ENCODE measurements around the gene DAPK1.

The DAPK1 gene

GRCh38 chr9:87685871-87686519 lies 188.3 kb downstream of the DAPK1 start:
- no peak overlapping the region for H3K27ac ChIP-seq (ENCODE audit: low read length)

GRCh38 chr9:87686520-87687090 lies 188.9 kb downstream of the DAPK1 start:
- Histone ChIP-seq H3K36me3 (ENCODE audit: control insufficient read depth in 1 of 2, insufficient read depth in 2 of 2, low read length in 2 of 2) (peaks cover 11% of the 10 kb centered on the region in 2 donors), H3K9me3 (ENCODE audit: control insufficient read depth in 1 of 2, low read length in 2 of 2) (no peaks in the 10 kb centered on the region), H3K27ac (ENCODE audit: low read length) (no peak overlapping the region), H3K27me3 (ENCODE audit: low read depth, low read length) (no peaks in the 10 kb centered on the region), H3K4me1 (ENCODE audit: control insufficient read depth in 1 of 2, insufficient read depth in 2 of 2, low read length in 2 of 2) (peaks cover 0 to 13% of the 10 kb centered on the region in 2 donors), H3K4me3 (ENCODE audit: low read depth in 1 of 2, low read length in 2 of 2) (no peak overlapping the region)

More at GRCh38 chr9:87685871-87686519, 188.3 kb downstream of the DAPK1 start:
- Histone ChIP-seq H3K27me3 (ENCODE audit: low read depth, low read length) (no peaks in the 10 kb centered on the region), H3K9me3 (ENCODE audit: control insufficient read depth in 1 of 2, low read length in 2 of 2) (no peaks in the 10 kb centered on the region), H3K36me3 (ENCODE audit: control insufficient read depth in 1 of 2, insufficient read depth in 2 of 2, low read length in 2 of 2) (peaks cover 15 to 16% of the 10 kb centered on the region in 2 donors), H3K4me3 (ENCODE audit: low read depth in 1 of 2, low read length in 2 of 2) (no peak overlapping the region), H3K4me1 (ENCODE audit: control insufficient read depth in 1 of 2, insufficient read depth in 2 of 2, low read length in 2 of 2) (peaks cover 0 to 13% of the 10 kb centered on the region in 2 donors)

- Histone ChIP-seq H3K9me3 (ENCODE audit: control insufficient read depth in 1 of 2, low read length in 2 of 2) (no peaks in the 10 kb centered on the region), H3K27me3 (ENCODE audit: low read depth, low read length) (no peaks in the 10 kb centered on the region), H3K36me3 (ENCODE audit: control insufficient read depth in 1 of 2, insufficient read depth in 2 of 2, low read length in 2 of 2) (peaks cover 5% of the 10 kb centered on the region in 2 donors), H3K4me1 (ENCODE audit: control insufficient read depth in 1 of 2, insufficient read depth in 2 of 2, low read length in 2 of 2) (peaks cover 0 to 13% of the 10 kb centered on the region in 2 donors), H3K27ac (ENCODE audit: low read length) (no peak overlapping the region), H3K4me3 (ENCODE audit: low read depth in 1 of 2, low read length in 2 of 2) (no peak overlapping the region)
Observed at GRCh38 chr9:87687207-87687606, 189.5 kb downstream of the DAPK1 start.

GRCh38 chr9:87694236-87694755 lies 196.6 kb downstream of the DAPK1 start:
- H3K4me1 ChIP-seq (ENCODE audit: control insufficient read depth in 1 of 2, insufficient read depth in 2 of 2, low read length in 2 of 2), result no peaks in the 10 kb centered on the region
- H3K27me3 ChIP-seq (ENCODE audit: low read depth, low read length), result no peaks in the 10 kb centered on the region
- H3K27ac ChIP-seq (ENCODE audit: low read length), result no peak overlapping the region
- H3K9me3 ChIP-seq (ENCODE audit: control insufficient read depth in 1 of 2, low read length in 2 of 2), result no peaks in the 10 kb centered on the region
- no peak overlapping the region for H3K4me3 ChIP-seq (ENCODE audit: low read depth in 1 of 2, low read length in 2 of 2)
- peaks cover 19 to 25% of the 10 kb centered on the region in 2 donors for H3K36me3 ChIP-seq (ENCODE audit: control insufficient read depth in 1 of 2, insufficient read depth in 2 of 2, low read length in 2 of 2)

GRCh38 chr9:87695523-87695922 lies 197.9 kb downstream of the DAPK1 start:
- Histone ChIP-seq H3K36me3 (ENCODE audit: control insufficient read depth in 1 of 2, insufficient read depth in 2 of 2, low read length in 2 of 2) (peaks cover 24 to 26% of the 10 kb centered on the region in 2 donors), H3K27me3 (ENCODE audit: low read depth, low read length) (no peaks in the 10 kb centered on the region), H3K27ac (ENCODE audit: low read length) (no peak overlapping the region), H3K9me3 (ENCODE audit: control insufficient read depth in 1 of 2, low read length in 2 of 2) (no peaks in the 10 kb centered on the region), H3K4me1 (ENCODE audit: control insufficient read depth in 1 of 2, insufficient read depth in 2 of 2, low read length in 2 of 2) (no peaks in the 10 kb centered on the region), H3K4me3 (ENCODE audit: low read depth in 1 of 2, low read length in 2 of 2) (no peak overlapping the region)

GRCh38 chr9:87696641-87697040 lies 199.0 kb downstream of the DAPK1 start:
- no peaks in the 10 kb centered on the region for H3K4me1 ChIP-seq (ENCODE audit: control insufficient read depth in 1 of 2, insufficient read depth in 2 of 2, low read length in 2 of 2)
- no peaks in the 10 kb centered on the region for H3K27me3 ChIP-seq (ENCODE audit: low read depth, low read length)
- H3K27ac ChIP-seq (ENCODE audit: low read length), result no peak overlapping the region
- H3K4me3 ChIP-seq (ENCODE audit: low read depth in 1 of 2, low read length in 2 of 2), result no peak overlapping the region
- no peaks in the 10 kb centered on the region for H3K9me3 ChIP-seq (ENCODE audit: control insufficient read depth in 1 of 2, low read length in 2 of 2)
- peaks cover 24 to 26% of the 10 kb centered on the region in 2 donors for H3K36me3 ChIP-seq (ENCODE audit: control insufficient read depth in 1 of 2, insufficient read depth in 2 of 2, low read length in 2 of 2)

GRCh38 chr9:87698069-87698809 lies 200.6 kb downstream of the DAPK1 start:
- Histone ChIP-seq H3K36me3 (ENCODE audit: control insufficient read depth in 1 of 2, insufficient read depth in 2 of 2, low read length in 2 of 2) (peaks cover 26% of the 10 kb centered on the region in 2 donors), H3K4me3 (ENCODE audit: low read depth in 1 of 2, low read length in 2 of 2) (no peak overlapping the region), H3K9me3 (ENCODE audit: control insufficient read depth in 1 of 2, low read length in 2 of 2) (no peaks in the 10 kb centered on the region), H3K27me3 (ENCODE audit: low read depth, low read length) (no peaks in the 10 kb centered on the region), H3K4me1 (ENCODE audit: control insufficient read depth in 1 of 2, insufficient read depth in 2 of 2, low read length in 2 of 2) (no peaks in the 10 kb centered on the region), H3K27ac (ENCODE audit: low read length) (no peak overlapping the region)

GRCh38 chr9:87699835-87700234 lies 202.2 kb downstream of the DAPK1 start:
- Histone ChIP-seq H3K9me3 (ENCODE audit: control insufficient read depth in 1 of 2, low read length in 2 of 2) (no peaks in the 10 kb centered on the region), H3K4me3 (ENCODE audit: low read depth in 1 of 2, low read length in 2 of 2) (no peak overlapping the region), H3K36me3 (ENCODE audit: control insufficient read depth in 1 of 2, insufficient read depth in 2 of 2, low read length in 2 of 2) (peaks cover 26 to 33% of the 10 kb centered on the region in 2 donors), H3K27ac (ENCODE audit: low read length) (no peak overlapping the region), H3K27me3 (ENCODE audit: low read depth, low read length) (no peaks in the 10 kb centered on the region), H3K4me1 (ENCODE audit: control insufficient read depth in 1 of 2, insufficient read depth in 2 of 2, low read length in 2 of 2) (no peaks in the 10 kb centered on the region)

- H3K9me3 ChIP-seq (ENCODE audit: control insufficient read depth in 1 of 2, low read length in 2 of 2), result no peaks in the 10 kb centered on the region
- no peak overlapping the region for H3K27ac ChIP-seq (ENCODE audit: low read length)
- H3K36me3 ChIP-seq (ENCODE audit: control insufficient read depth in 1 of 2, insufficient read depth in 2 of 2, low read length in 2 of 2), result peaks cover 28 to 40% of the 10 kb centered on the region in 2 donors
Observed at GRCh38 chr9:87701491-87701890, 203.8 kb downstream of the DAPK1 start.

GRCh38 chr9:87701931-87702421 lies 204.3 kb downstream of the DAPK1 start:
- Histone ChIP-seq H3K27ac (ENCODE audit: low read length) (no peak overlapping the region), H3K9me3 (ENCODE audit: control insufficient read depth in 1 of 2, low read length in 2 of 2) (no peaks in the 10 kb centered on the region), H3K36me3 (ENCODE audit: control insufficient read depth in 1 of 2, insufficient read depth in 2 of 2, low read length in 2 of 2) (peaks cover 28 to 45% of the 10 kb centered on the region in 2 donors), H3K4me3 (ENCODE audit: low read depth in 1 of 2, low read length in 2 of 2) (no peak overlapping the region), H3K27me3 (ENCODE audit: low read depth, low read length) (no peaks in the 10 kb centered on the region), H3K4me1 (ENCODE audit: control insufficient read depth in 1 of 2, insufficient read depth in 2 of 2, low read length in 2 of 2) (no peaks in the 10 kb centered on the region)

More at GRCh38 chr9:87701491-87701890, 203.8 kb downstream of the DAPK1 start:
- Histone ChIP-seq H3K4me1 (ENCODE audit: control insufficient read depth in 1 of 2, insufficient read depth in 2 of 2, low read length in 2 of 2) (no peaks in the 10 kb centered on the region), H3K4me3 (ENCODE audit: low read depth in 1 of 2, low read length in 2 of 2) (no peak overlapping the region), H3K27me3 (ENCODE audit: low read depth, low read length) (no peaks in the 10 kb centered on the region)

GRCh38 chr9:87702921-87703320 lies 205.3 kb downstream of the DAPK1 start:
- H3K36me3 ChIP-seq (ENCODE audit: control insufficient read depth in 1 of 2, insufficient read depth in 2 of 2, low read length in 2 of 2), result peaks cover 25 to 39% of the 10 kb centered on the region in 2 donors
- no peak overlapping the region for H3K27ac ChIP-seq (ENCODE audit: low read length)
- no peak overlapping the region for H3K4me3 ChIP-seq (ENCODE audit: low read depth in 1 of 2, low read length in 2 of 2)
- H3K4me1 ChIP-seq (ENCODE audit: control insufficient read depth in 1 of 2, insufficient read depth in 2 of 2, low read length in 2 of 2), result peaks cover 0 to under 1% of the 10 kb centered on the region in 2 donors
- no peaks in the 10 kb centered on the region for H3K9me3 ChIP-seq (ENCODE audit: control insufficient read depth in 1 of 2, low read length in 2 of 2)
- H3K27me3 ChIP-seq (ENCODE audit: low read depth, low read length), result no peaks in the 10 kb centered on the region

All from muscle layer of duodenum (tissue), 2 donors.